Measurements from ENCODE around the gene HIPK1.

GRCh38 chr1:113935176-113935575 lies 6.1 kb downstream of the HIPK1 start:
- TF ChIP-seq POLR2A (IDR thresholded peaks at IDR 0.05) = no peak
- TF ChIP-seq CTCF (IDR thresholded peaks at IDR 0.05 in 8 of 11, conservative IDR thresholded peaks at IDR 0.05 in 3 of 11) = no peak
- TF ChIP-seq POLR2AphosphoS5 (IDR thresholded peaks at IDR 0.05) = no peak

Data from spleen (tissue), 7 donors.